Erythroblast (primary cell): ENCODE data around the gene TRIP13.

Source experiments
- GATA1 ChIP-seq: IDR thresholded peaks from 2 replicates; pipeline ENCODE4 v1.6.1; 2011; ENCODE audit warnings: low read depth, mild to moderate bottlenecking, control low read depth, low read length, moderate library complexity
- POLR2A ChIP-seq: IDR thresholded peaks from 2 replicates; pipeline ENCODE4 v1.6.1; 2011; ENCODE audit warnings: mild to moderate bottlenecking, low read length

- TF ChIP-seq POLR2A (no peak), GATA1 (no peak)
Observed at GRCh38 chr5:909086-909485, 16.4 kb downstream of the TRIP13 start.
